Stimulated activated CD4-positive, alpha-beta T cell treated with anti-CD3 and anti-CD28 coated beads, TNF-alpha, amount 100 ng/mL, for 24 hours (primary cell): Measurements from ENCODE around the gene KRT79.

ENCODE experiments used
- DNase-seq, 3 experiments: peaks; one replicate each; pipeline ENCODE4 v3.0.0-alpha.2; 2020; ENCODE audit warnings: low read depth in 3 of 3

KRT79 gene

DNA sequence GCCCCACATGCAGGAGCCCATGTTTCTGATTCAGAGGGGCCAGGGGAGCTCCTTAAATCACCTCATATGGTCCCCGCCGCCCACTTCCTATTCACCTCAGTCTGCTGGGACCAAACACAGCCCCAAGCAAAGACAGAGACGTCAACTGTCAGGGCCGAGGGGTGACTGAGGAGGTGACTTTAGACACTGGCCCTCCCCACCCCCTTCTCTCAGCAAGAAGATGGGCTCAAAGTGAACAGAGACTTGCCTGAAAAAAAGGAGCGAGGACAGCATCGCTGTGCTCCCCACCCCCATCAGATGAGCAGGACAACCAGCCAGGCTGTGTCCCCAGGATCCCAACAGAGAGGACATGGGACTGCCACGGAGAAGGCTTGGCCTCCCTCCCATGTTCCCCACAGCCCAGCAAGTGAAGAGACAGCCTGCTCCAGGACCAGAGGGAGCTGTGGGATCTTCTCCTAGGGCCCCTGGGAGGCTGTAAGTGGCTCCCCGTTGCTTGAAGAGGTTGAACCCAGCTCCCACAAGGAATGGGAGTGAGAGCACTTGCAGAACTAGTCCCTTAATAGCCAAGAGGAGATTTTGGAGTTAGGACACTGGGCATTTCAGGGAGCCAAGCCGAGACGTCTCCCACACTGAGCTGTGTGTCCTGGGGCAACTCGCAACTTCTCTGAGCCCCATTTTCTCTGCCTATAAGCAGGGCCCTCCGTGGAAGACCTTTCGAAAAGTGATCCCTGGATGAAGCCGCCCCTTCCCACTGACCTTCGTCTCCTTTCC lies 1.3 kb upstream of the KRT79 start:
- DNase-seq = no peak

DNA sequence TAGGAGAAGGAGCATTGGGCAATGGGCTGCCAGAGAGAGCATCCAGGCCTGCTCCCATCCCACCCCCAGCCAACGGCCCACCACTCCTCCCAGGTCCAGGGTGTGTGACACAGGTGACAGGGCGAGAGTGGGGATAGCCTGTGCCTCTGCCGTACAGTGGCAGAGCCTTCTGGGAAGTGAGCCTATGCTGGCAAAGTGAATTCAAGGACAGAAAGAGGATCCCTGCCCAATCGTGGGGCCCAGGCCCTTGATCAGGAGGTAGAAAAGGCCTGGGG lies 553 bp upstream of the KRT79 start:
- no peak for DNase-seq

DNA sequence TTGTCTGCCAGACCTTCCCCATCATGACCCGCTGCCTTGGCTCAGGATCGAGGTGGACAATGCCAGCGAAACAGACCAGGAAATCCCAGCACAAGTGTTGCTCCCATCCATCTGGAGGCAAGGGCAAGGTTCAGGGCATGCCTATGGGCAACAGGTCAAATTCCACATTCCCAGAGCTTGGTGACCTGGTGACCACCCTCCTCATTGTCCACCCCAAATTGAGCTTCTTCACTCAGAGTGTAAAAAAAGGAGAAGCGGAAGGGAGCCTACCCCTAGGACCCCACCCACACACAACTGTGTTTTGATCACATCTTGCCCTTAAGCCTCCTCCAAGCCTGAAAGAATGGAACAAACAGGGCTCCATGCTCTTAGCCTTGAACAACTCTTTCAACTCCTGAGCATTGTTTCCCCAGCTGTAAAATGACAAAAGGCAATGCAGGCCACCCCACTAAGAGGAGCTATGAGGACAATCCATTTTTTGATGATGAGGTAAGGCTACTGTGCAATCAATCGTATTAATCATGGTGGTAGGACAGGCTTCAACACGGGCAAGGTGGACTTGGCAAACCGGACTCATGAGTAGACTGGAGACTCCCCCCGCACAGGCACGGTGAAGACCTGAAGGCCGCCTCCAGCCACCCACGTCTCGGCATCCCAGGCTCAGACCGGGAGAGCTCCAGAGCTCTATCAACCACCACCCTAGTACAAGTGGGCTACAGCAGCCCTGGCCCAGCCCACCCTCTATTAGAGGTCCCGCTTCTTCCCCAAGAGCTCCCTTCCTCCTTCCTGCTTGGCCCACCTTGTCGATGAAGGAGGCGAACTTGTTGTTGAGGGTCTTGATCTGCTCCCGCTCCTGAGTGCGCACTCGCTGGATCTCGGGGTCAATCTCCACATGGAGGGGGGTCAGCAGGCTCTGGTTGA lies 866 bp downstream of the KRT79 start:
- no peak for DNase-seq

DNA sequence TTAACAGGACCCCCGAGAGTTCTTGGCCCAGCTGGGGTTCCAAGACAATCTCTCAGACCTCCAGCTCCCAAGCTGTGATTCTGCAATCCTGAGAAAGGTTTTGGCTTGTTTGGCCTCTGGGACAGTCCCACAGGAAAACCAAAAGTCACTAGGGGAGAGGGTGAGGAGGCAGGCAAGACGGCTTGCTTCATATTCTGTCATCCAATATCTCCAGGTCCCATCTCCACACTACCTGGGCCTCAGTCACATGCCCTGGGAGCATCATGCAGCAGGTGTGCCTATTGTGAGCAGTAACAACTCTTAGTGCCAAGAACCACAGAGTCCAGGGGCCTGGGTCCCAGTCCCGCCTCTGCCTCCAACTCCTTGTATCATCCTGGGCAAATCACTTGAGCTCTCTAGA lies 1.7 kb downstream of the KRT79 start:
- no peak for DNase-seq

- no peak for DNase-seq
These were observed 2.9 kb downstream of the KRT79 start for GRCh38 chr12:52831251-52831650.

- no peak for DNase-seq
These were observed 3.9 kb downstream of the KRT79 start for GRCh38 chr12:52829986-52830770.

DNA sequence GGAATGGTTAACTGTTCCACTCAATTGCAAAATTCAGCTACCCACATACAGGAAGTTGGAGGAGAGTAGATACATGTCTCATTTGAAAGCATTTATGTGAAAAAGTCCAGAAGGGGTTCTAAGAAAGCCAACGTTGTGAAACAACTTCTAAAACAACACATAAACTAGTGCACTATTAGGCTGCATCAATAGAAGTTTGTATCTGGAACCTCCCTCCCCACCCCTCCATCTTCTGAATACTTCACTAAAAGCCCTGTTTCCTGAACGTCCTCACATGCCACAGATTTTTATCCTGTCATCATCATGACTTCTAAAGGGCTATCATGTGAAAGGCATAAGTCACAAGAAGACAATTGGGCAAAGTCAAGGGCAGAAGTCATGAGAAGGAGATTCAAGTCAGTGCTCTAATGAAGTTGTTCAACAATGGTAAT lies 5.5 kb downstream of the KRT79 start:
- DNase-seq = no peak

- DNase-seq = no peak
These were observed 6.0 kb downstream of the KRT79 start for GRCh38 chr12:52828156-52828555.

GRCh38 chr12:52827499-52828090 lies 6.5 kb downstream of the KRT79 start:
- DNase-seq = no peak

GRCh38 chr12:52826611-52827498 lies 7.3 kb downstream of the KRT79 start:
- no peak for DNase-seq

DNA sequence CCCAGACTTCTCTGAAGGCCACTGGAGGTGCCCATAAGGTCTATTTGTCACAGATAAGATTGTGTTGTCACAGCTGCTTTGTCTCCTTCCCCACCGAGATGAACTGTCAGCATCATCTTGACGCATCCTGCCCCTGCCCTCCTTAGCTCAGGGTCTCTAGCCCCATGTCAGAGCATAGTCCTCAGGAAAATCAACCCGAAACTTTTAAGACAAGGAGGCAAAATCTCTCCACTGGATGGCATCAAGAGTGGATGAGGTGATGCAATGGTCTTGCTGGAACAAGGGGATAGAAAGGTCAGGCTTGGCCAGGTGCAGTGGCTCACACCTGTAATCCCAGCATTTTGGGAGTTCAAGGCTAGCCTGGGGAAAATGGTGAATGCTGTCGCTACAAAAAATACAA lies 8.2 kb downstream of the KRT79 start:
- no peak for DNase-seq

DNA sequence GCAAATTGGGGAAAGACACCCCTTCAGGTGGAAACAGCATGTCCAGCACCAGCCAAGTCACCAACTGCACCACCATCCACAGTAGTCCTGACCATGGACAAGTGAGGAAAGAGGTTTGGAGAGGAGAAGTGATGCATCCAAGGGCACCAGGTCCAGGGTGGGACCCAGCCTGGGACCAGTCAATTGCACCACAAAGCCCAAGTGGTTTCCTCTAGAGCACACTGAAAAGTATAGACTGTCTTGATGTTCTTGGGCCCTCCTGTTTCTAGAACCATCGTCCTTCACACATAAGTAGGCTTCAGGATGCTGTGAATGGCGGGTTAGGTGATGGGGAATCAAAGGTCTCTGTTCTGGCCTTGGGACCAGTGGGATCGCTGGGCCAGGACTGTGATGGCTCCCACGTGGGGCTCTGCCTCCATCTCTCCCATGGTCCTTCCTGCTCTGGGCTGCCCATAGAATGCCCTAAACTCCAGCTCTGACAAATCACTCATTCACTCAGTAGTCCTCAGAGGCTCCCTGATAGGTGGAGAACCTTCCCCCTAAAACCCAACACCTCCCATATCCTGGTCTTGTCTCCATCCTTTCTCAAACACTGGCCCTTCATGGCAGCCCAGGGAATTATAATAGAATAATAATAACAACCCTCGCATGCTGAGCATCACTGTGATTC lies 9.2 kb downstream of the KRT79 start:
- DNase-seq = no peak

DNA sequence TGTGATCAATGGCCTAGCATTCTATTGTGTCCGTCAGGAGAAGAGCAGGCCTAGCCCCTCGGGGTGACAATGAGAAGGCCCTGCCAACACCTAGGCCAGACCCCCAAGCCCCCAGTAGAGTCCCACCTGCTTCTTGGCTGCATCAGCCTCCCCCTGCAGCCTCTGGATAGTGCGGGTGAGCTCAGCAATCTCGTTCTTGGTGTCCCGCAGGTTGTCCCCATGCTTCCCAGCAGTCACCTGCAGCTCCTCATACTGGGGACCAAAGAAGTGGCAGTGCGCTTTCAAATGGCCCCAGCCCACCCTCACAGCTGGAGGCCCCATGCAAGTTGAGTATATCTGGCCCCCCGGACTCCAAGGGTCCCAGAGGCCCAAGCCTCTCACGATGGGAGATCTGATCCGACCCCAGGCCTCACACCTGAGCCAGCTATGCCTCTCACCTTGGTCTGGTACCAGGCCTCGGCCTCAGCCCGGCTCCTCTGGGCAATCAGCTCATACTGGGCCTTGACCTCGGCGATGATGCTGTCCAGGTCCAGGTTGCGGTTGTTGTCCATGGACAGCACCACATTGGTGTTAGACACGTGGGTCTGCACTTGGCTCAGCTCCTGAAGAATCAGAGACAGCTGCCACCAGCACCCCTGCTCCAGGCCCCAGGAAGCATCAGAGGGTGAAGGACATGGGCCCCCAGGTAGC lies 10.2 kb downstream of the KRT79 start:
- no peak for DNase-seq

GRCh38 chr12:52822771-52823510 lies 11.2 kb downstream of the KRT79 start:
- no peak for DNase-seq

GRCh38 chr12:52821826-52822660 lies 12.1 kb downstream of the KRT79 start:
- DNase-seq = no peak

DNA sequence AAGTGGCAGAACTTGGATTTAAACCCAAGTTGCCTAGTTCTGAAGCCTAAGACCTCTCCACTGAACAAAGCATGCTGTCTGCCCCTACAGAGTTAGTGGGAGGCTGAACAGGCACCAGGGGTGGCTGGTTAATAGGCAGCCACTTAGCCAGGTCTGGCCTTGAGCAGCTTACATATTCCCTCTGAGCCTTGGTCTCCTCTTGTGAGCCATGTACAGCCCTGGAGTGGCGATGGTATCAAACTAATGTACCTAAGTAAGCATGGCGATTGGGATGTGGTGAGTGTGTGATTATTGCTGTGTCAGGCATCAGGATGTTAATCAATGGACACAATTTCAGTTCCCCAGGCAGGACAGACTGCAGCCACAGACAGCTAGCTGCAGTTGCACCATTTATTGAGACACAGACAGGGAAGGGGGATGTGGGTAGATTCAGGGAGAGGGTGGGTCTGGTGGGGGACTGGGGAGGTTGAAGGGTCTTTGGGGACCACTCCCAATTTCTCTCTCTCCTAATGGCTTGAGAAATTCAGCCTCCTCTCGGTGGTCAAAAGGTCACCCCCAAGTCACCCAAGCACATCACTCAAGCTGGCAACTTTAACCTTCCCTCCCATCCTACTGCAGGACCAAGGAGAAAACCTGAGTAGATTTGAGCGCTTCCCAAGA lies 12.9 kb downstream of the KRT79 start:
- DNase-seq = no peak

- DNase-seq = no peak
These were observed 13.6 kb downstream of the KRT79 start for GRCh38 chr12:52820521-52820920.
